GM23338 (cell line): ENCODE results near the gene BTBD9. TPM values are rescaled to one million over a fixed set of nuclear protein-coding genes. Genes with fewer than 3 reads are reported as not detected.

Experiments used
- ATAC-seq: fragments of 200-7000 bp; cut with Tn5 transposase; 3 replicates; pipeline ENCODE4 v1.9.1; 2020
- DNase-seq: peaks from one replicate; pipeline ENCODE4 v3.0.0-alpha.2; 2015; ENCODE audit warnings: low spot score
- H2AFZ ChIP-seq: fragments of 200-600 bp; sonication (generic); 2 replicates; pipeline ENCODE4 v1.8.0; 2016; ENCODE audit warnings: antibody characterized with exemption, mild to moderate bottlenecking, moderate library complexity
- H3F3A ChIP-seq: fragments of 200-600 bp; sonication (generic); replicated peaks from 2 replicates; pipeline ENCODE4 v1.8.0; 2017; ENCODE audit warnings: antibody characterized with exemption, mixed run types, low read depth
- H3K27ac ChIP-seq: fragments of 200-600 bp; sonication (generic); 2 replicates; pipeline ENCODE4 v1.6.1; 2016; ENCODE audit warnings: low read depth
- H3K27me3 ChIP-seq: fragments of 200-600 bp; sonication (generic); 2 replicates; pipeline ENCODE4 v1.8.0; 2016; ENCODE audit warnings: mild to moderate bottlenecking, mixed run types, moderate library complexity; ENCODE audit not compliant: insufficient read depth
- H3K36me3 ChIP-seq: fragments of 200-600 bp; sonication (generic); 2 replicates; pipeline ENCODE4 v1.8.0; 2016; ENCODE audit warnings: mild to moderate bottlenecking; ENCODE audit not compliant: insufficient read depth
- H3K4me1 ChIP-seq: fragments of 200-600 bp; sonication (generic); 2 replicates; pipeline ENCODE4 v1.8.0; 2016; ENCODE audit warnings: mild to moderate bottlenecking, moderate library complexity; ENCODE audit not compliant: insufficient read depth
- H3K4me2 ChIP-seq: fragments of 200-600 bp; sonication (generic); 2 replicates; pipeline ENCODE4 v1.7.1; 2017; ENCODE audit warnings: mixed run types
- H3K4me3 ChIP-seq: fragments of 200-600 bp; sonication (generic); 2 replicates; pipeline ENCODE4 v1.6.1; 2016; ENCODE audit warnings: mixed run types
- H3K79me2 ChIP-seq: fragments of 200-600 bp; sonication (generic); replicated peaks from 2 replicates; pipeline ENCODE4 v1.8.0; 2017; ENCODE audit warnings: mild to moderate bottlenecking; ENCODE audit not compliant: insufficient read depth
- H3K9me2 ChIP-seq: fragments of 200-600 bp; sonication (generic); 2 replicates; pipeline ENCODE4 v1.8.0; 2017; ENCODE audit not compliant: insufficient read depth
- H4K20me1 ChIP-seq: fragments of 200-600 bp; sonication (generic); replicated peaks from 2 replicates; pipeline ENCODE4 v1.8.0; 2017; ENCODE audit warnings: mild to moderate bottlenecking; ENCODE audit not compliant: insufficient read depth
- H3K27ac Mint-ChIP-seq: 2 replicates; pipeline ENCODE4 v1.8.0; 2020; ENCODE audit warnings: inconsistent platforms, mild to moderate bottlenecking, moderate library complexity, mixed read lengths
- H3K27me3 Mint-ChIP-seq: 3 replicates; pipeline ENCODE4 v1.8.0; 2022; ENCODE audit warnings: low read depth, mild to moderate bottlenecking, moderate library complexity, mixed read lengths, inconsistent platforms; ENCODE audit not compliant: insufficient read depth, poor library complexity
- H3K36me3 Mint-ChIP-seq: 3 replicates; pipeline ENCODE4 v1.8.0; 2021; ENCODE audit warnings: low read depth, mild to moderate bottlenecking, inconsistent platforms, moderate library complexity, mixed read lengths
- H3K4me1 Mint-ChIP-seq: 3 replicates; pipeline ENCODE4 v1.8.0; 2020; ENCODE audit warnings: mild to moderate bottlenecking, inconsistent platforms, mixed read lengths
- H3K4me3 Mint-ChIP-seq: 3 replicates; pipeline ENCODE4 v1.8.0; 2021; ENCODE audit warnings: moderate library complexity, mild to moderate bottlenecking, inconsistent platforms, mixed read lengths
- H3K9me3 Mint-ChIP-seq: 3 replicates; pipeline ENCODE4 v1.8.0; 2020; ENCODE audit warnings: moderate library complexity, mild to moderate bottlenecking, inconsistent platforms, mixed read lengths
- CREB1 ChIP-seq: fragments of 250-450 bp; sonication (Bioruptor Pico); IDR thresholded peaks from 2 replicates; pipeline ENCODE4 v1.5.0; 2020; ENCODE audit warnings: low read depth, mild to moderate bottlenecking, moderate library complexity
- CTCF ChIP-seq, 2 experiments: fragments of 200-600 bp in 1 of 2; sonication (generic) in 1 of 2; conservative IDR thresholded peaks; 2 replicates each; pipeline versions ENCODE4 v1.5.1 to v1.6.1; 2016 to 2017; ENCODE audit warnings: antibody characterized with exemption in 2 of 2, low read depth in 2 of 2, mild to moderate bottlenecking in 2 of 2, moderate library complexity in 1 of 2
- ETS1 ChIP-seq: IDR thresholded peaks from 2 replicates; pipeline ENCODE4 v1.6.1; 2016; ENCODE audit warnings: antibody characterized with exemption
- EZH2 ChIP-seq: fragments of 200-600 bp; sonication (generic); IDR thresholded peaks from one replicate; pipeline ENCODE4 v1.8.0; 2017; ENCODE audit warnings: antibody characterized with exemption, mild to moderate bottlenecking, low read depth; ENCODE audit not compliant: unreplicated experiment
- EZH2phosphoT487 ChIP-seq: fragments of 200-600 bp; sonication (generic); IDR thresholded peaks from one replicate; pipeline ENCODE4 v1.8.1; 2018; ENCODE audit warnings: antibody characterized with exemption; ENCODE audit not compliant: unreplicated experiment
- JUNB ChIP-seq: IDR thresholded peaks from one replicate; pipeline ENCODE4 v1.6.1; 2016; ENCODE audit warnings: antibody characterized with exemption; ENCODE audit not compliant: unreplicated experiment
- POLR2AphosphoS5 ChIP-seq: IDR thresholded peaks from 2 replicates; pipeline ENCODE4 v1.6.1; 2016; ENCODE audit warnings: antibody characterized with exemption, low read depth
- ZNF114 ChIP-seq: fragments of 250-450 bp; sonication (Bioruptor Pico); IDR thresholded peaks from 2 replicates; pipeline ENCODE4 v1.5.0; 2020; ENCODE audit warnings: mild to moderate bottlenecking, moderate library complexity
- ZNF331 ChIP-seq: fragments of 250-450 bp; sonication (Bioruptor Pico); IDR thresholded peaks from 2 replicates; pipeline ENCODE4 v1.5.0; 2020; ENCODE audit warnings: low read depth, mild to moderate bottlenecking, moderate library complexity
- polyA plus RNA-seq: library from polyadenylated mRNA; unstranded; fragments of >200 nt; fragmentation: Nextera tagmentation; extraction: Ambion mirVana; gene quantifications from 2 replicates; pipeline ENCODE4 v1.2.1, GENCODE V29; 2016
- total RNA-seq: library from RNA; depleted of rRNA; stranded (reverse); fragments of >200 nt; shearing (Covaris generic); gene quantifications from 2 replicates; pipeline ENCODE4 v1.2.3, GENCODE V29; 2014

The BTBD9 gene
- total and polyA plus RNA-seq, 2 experiments from 2014 or later = 4.2 to 5.3 TPM

GRCh38 chr6:38207375-38207774, 432.4 kb downstream of the BTBD9 start (continued):
- TF ChIP-seq CTCF (conservative IDR thresholded peaks at IDR 0.05; ENCODE audit: low read depth in 2 of 2) (no peak), ZNF331 (CRISPR knock-in tag) (no peak), EZH2phosphoT487 (no peak)

- Mint-ChIP-seq H3K36me3 (no peaks in the 10 kb centered on the region), H3K4me1 (peaks cover 15% of the 10 kb centered on the region), H3K27me3 (no peaks in the 10 kb centered on the region), H3K27ac (no peak overlapping the region), H3K9me3 (no peaks in the 10 kb centered on the region), H3K4me3 (no peak overlapping the region)
- Histone ChIP-seq H3K4me2 (no peak overlapping the region), H4K20me1 (no peaks in the 10 kb centered on the region), H3F3A (no peaks in the 10 kb centered on the region), H3K4me1 (peaks cover 10% of the 10 kb centered on the region), H2AFZ (no peak overlapping the region), H3K9me2 (no peaks in the 10 kb centered on the region), H3K27ac (no peak overlapping the region), H3K4me3 (no peak overlapping the region), H3K27me3 (no peaks in the 10 kb centered on the region), H3K79me2 (no peaks in the 10 kb centered on the region), H3K36me3 (no peaks in the 10 kb centered on the region)
- DNase-seq = no peak
- no peak for ATAC-seq
- no peak for TF ChIP-seq CREB1 (CRISPR knock-in tag)
- no peak; a peak in 1 of 4 replicates for TF ChIP-seq CTCF (conservative IDR thresholded peaks at IDR 0.05; ENCODE audit: low read depth in 2 of 2)
- TF ChIP-seq JUNB = no peak
- TF ChIP-seq ZNF331 (CRISPR knock-in tag) = no peak
- no peak for TF ChIP-seq POLR2AphosphoS5
- TF ChIP-seq EZH2phosphoT487 = no peak
- TF ChIP-seq ZNF114 (CRISPR knock-in tag) = no peak
- no peak for TF ChIP-seq EZH2
Measured at GRCh38 chr6:38198219-38198618, 441.5 kb downstream of the BTBD9 start.

- H3K9me3 Mint-ChIP-seq = no peaks in the 10 kb centered on the region
- H3K79me2 ChIP-seq = no peaks in the 10 kb centered on the region
- no peak overlapping the region for H3K4me2 ChIP-seq
- no peaks in the 10 kb centered on the region for H4K20me1 ChIP-seq
- H3K4me3 ChIP-seq = no peak overlapping the region
- no peaks in the 10 kb centered on the region for H3K9me2 ChIP-seq
- peaks cover 25% of the 10 kb centered on the region for H3K4me1 ChIP-seq
- no peak overlapping the region for H3K4me3 Mint-ChIP-seq
- no peak overlapping the region for H2AFZ ChIP-seq
- H3F3A ChIP-seq = no peaks in the 10 kb centered on the region
- H3K36me3 ChIP-seq = no peaks in the 10 kb centered on the region
- DNase-seq (no peak), ATAC-seq (no peak)
- TF ChIP-seq EZH2phosphoT487 = no peak
- no peak for TF ChIP-seq ZNF331 (CRISPR knock-in tag)
- no peak for TF ChIP-seq JUNB
- TF ChIP-seq CTCF (conservative IDR thresholded peaks at IDR 0.05; ENCODE audit: low read depth in 2 of 2) = no peak
- no peak for TF ChIP-seq ETS1
- no peaks in the 10 kb centered on the region for H3K27me3 Mint-ChIP-seq
- H3K27ac Mint-ChIP-seq = no peak overlapping the region
- H3K4me1 Mint-ChIP-seq = peaks cover 35% of the 10 kb centered on the region
- no peaks in the 10 kb centered on the region for H3K27me3 ChIP-seq
- H3K27ac ChIP-seq = no peak overlapping the region
- no peaks in the 10 kb centered on the region for H3K36me3 Mint-ChIP-seq
Measured at GRCh38 chr6:38195113-38195635, 444.6 kb downstream of the BTBD9 start.
